PC-3 (cell line): ENCODE data around the gene TMPO. TPM values are rescaled to one million over a fixed set of nuclear protein-coding genes. Genes with fewer than 3 reads are reported as not detected.
"Not testable (repeated sequence)": the region's sequence is repeated elsewhere in the genome, so short reads cannot be mapped to it uniquely, and the experiment has no call there.

ENCODE experiments used
- ATAC-seq: fragments of 200-7000 bp; cut with Tn5 transposase; 2 replicates; pipeline ENCODE4 v1.9.1; 2020; ENCODE audit warnings: mild to moderate bottlenecking, moderate library complexity
- BruUV-seq: library from RNA; stranded (reverse); fragments of 400-500 nt; replicated peaks from 2 replicates; lab custom pipeline; 2021; lab: Mats Ljungman, UMichigan
- CTCF ChIA-PET: fragments of 300-600 bp; sonication (Branson Sonifier 250); formaldehyde crosslinking; loops from one replicate; lab custom pipeline; 2022; ENCODE audit warnings: antibody characterized with exemption; lab: Charles Lee
- POLR2A ChIA-PET: fragments of 300-600 bp; sonication (Branson Sonifier 250); formaldehyde crosslinking; loops from one replicate; lab custom pipeline; 2022; ENCODE audit warnings: antibody characterized with exemption; ENCODE audit not compliant: unreplicated experiment; lab: Charles Lee
- DNase-seq: peaks from one replicate; pipeline ENCODE4 v3.0.0-alpha.2; 2015
- H2AFZ ChIP-seq: fragments of 300-600 bp; sonication (generic); 2 replicates; pipeline ENCODE4 v1.6.0; 2016; ENCODE audit warnings: antibody characterized with exemption, low read length
- H3F3A ChIP-seq: fragments of 300-600 bp; sonication (generic); one replicate; pipeline ENCODE4 v1.6.0; 2017; ENCODE audit warnings: antibody characterized with exemption, low read length, control low read depth, mild to moderate bottlenecking; ENCODE audit not compliant: unreplicated experiment
- H3K27ac ChIP-seq: fragments of 300-600 bp; sonication (generic); 2 replicates; pipeline ENCODE4 v1.5.1; 2016; ENCODE audit warnings: mild to moderate bottlenecking, low read length
- H3K27me3 ChIP-seq: fragments of 300-600 bp; sonication (generic); 2 replicates; pipeline ENCODE4 v1.6.1; 2016; ENCODE audit warnings: low read length, mixed read lengths
- H3K36me3 ChIP-seq: fragments of 300-600 bp; sonication (generic); 2 replicates; pipeline ENCODE4 v1.6.1; 2016; ENCODE audit warnings: low read depth, mixed run types, low read length, mixed read lengths
- H3K4me1 ChIP-seq: fragments of 300-600 bp; sonication (generic); 2 replicates; pipeline ENCODE4 v1.5.1; 2016; ENCODE audit warnings: low read length; ENCODE audit not compliant: insufficient read depth
- H3K4me2 ChIP-seq: fragments of 300-600 bp; sonication (generic); 2 replicates; pipeline ENCODE4 v1.6.0; 2016; ENCODE audit warnings: low read length
- H3K4me3 ChIP-seq: fragments of 300-600 bp; sonication (generic); 2 replicates; pipeline ENCODE4 v1.5.1; 2016; ENCODE audit warnings: mild to moderate bottlenecking, low read length, mixed read lengths
- H3K79me2 ChIP-seq: fragments of 300-600 bp; sonication (generic); 2 replicates; pipeline ENCODE4 v1.6.1; 2017; ENCODE audit warnings: low read length, mixed read lengths
- H3K9ac ChIP-seq: fragments of 300-600 bp; sonication (generic); 2 replicates; pipeline ENCODE4 v1.6.0; 2016; ENCODE audit warnings: mild to moderate bottlenecking, low read length
- H3K9me2 ChIP-seq: fragments of 300-600 bp; sonication (generic); replicated peaks from 2 replicates; pipeline ENCODE4 v1.6.1; 2016; ENCODE audit warnings: mixed run types, low read length, mixed read lengths
- H3K9me3 ChIP-seq: fragments of 300-600 bp; sonication (generic); 2 replicates; pipeline ENCODE4 v1.6.1; 2016; ENCODE audit warnings: low read length, mixed read lengths
- H4K20me1 ChIP-seq: fragments of 300-600 bp; sonication (generic); 2 replicates; pipeline ENCODE4 v1.6.1; 2016; ENCODE audit warnings: low read length, mixed read lengths
- CTCF ChIP-seq: fragments of 300-600 bp; sonication (generic); conservative IDR thresholded peaks from 2 replicates; pipeline ENCODE4 v1.5.1; 2017; ENCODE audit warnings: antibody characterized with exemption, low read depth, mild to moderate bottlenecking, low read length
- EZH2 ChIP-seq: fragments of 300-600 bp; sonication (generic); IDR thresholded peaks from one replicate; pipeline ENCODE4 v1.6.1; 2017; ENCODE audit warnings: antibody characterized with exemption, mild to moderate bottlenecking, low read length; ENCODE audit not compliant: unreplicated experiment
- EZH2phosphoT487 ChIP-seq: fragments of 300-600 bp; sonication (generic); IDR thresholded peaks from 2 replicates; pipeline ENCODE4 v1.6.1; 2018; ENCODE audit warnings: mild to moderate bottlenecking, antibody characterized with exemption, low read length, borderline replicate concordance
- intact Hi-C: fragments of 100-400 bp; cut with micrococcal nuclease; formaldehyde crosslinking; loops from 2 replicates; pipeline ENCODE4 v1.9.0; 2023
- total RNA-seq: library from RNA; depleted of rRNA; stranded (reverse); fragments of >200 nt; gene quantifications from 2 replicates; pipeline ENCODE4 v1.2.3, GENCODE V29; 2014

The TMPO gene
- total RNA-seq, 1 experiment from 2014 or later: 160 TPM

GRCh38 chr12:98551787-98552186 is 36.4 kb downstream of the TMPO start:
- intact Hi-C loops: no loop called here
- ATAC-seq: no peak
- H4K20me1 ChIP-seq: no peaks in the 10 kb centered on the region
- no peaks in the 10 kb centered on the region for H3K9me3 ChIP-seq
- no peak overlapping the region for H3K4me3 ChIP-seq
- BruUV-seq: no TSS peak
- no peaks in the 10 kb centered on the region for H3K9me2 ChIP-seq
- no peaks in the 10 kb centered on the region for H3F3A ChIP-seq
- TF ChIP-seq EZH2: no peak
- no peak for TF ChIP-seq EZH2phosphoT487
- no peak for TF ChIP-seq CTCF
- H2AFZ ChIP-seq: no peak overlapping the region
- no peaks in the 10 kb centered on the region for H3K27me3 ChIP-seq
- DNase-seq: no peak
- H3K36me3 ChIP-seq: peaks cover 41% of the 10 kb centered on the region
- no peaks in the 10 kb centered on the region for H3K4me1 ChIP-seq
- ChIA-PET CTCF (no interaction called here), POLR2A (no interaction called here)
- H3K27ac ChIP-seq: no peak overlapping the region
- no peak overlapping the region for H3K4me2 ChIP-seq
- H3K79me2 ChIP-seq: no peaks in the 10 kb centered on the region
- no peak overlapping the region for H3K9ac ChIP-seq

- POLR2A ChIA-PET, H3F3A ChIP-seq, H3K9ac ChIP-seq, CTCF ChIA-PET, H3K9me2 ChIP-seq, H3K4me1 ChIP-seq, H3K9me3 ChIP-seq, BruUV-seq, H4K20me1 ChIP-seq, H2AFZ ChIP-seq, H3K4me3 ChIP-seq, H3K4me2 ChIP-seq, H3K36me3 ChIP-seq, intact Hi-C loops, H3K27ac ChIP-seq, ATAC-seq, H3K27me3 ChIP-seq, DNase-seq, H3K79me2 ChIP-seq: not testable (repeated sequence)
Measured at GRCh38 chr12:98558097-98558496, 42.7 kb downstream of the TMPO start.

- H3K79me2 ChIP-seq: no peaks in the 10 kb centered on the region
- H3K27me3 ChIP-seq: no peaks in the 10 kb centered on the region
- no peaks in the 10 kb centered on the region for H4K20me1 ChIP-seq
- no TSS peak for BruUV-seq
- H3K36me3 ChIP-seq: no peaks in the 10 kb centered on the region
- H2AFZ ChIP-seq: no peak overlapping the region
- intact Hi-C loops: no loop called here
- H3K4me2 ChIP-seq: no peak overlapping the region
- no peaks in the 10 kb centered on the region for H3K4me1 ChIP-seq
- H3K4me3 ChIP-seq: no peak overlapping the region
- CTCF ChIA-PET: no interaction called here
- no peaks in the 10 kb centered on the region for H3F3A ChIP-seq
- DNase-seq (no peak), ATAC-seq (no peak)
- no peaks in the 10 kb centered on the region for H3K9me3 ChIP-seq
- POLR2A ChIA-PET: no interaction called here
- H3K9ac ChIP-seq: no peak overlapping the region
- H3K9me2 ChIP-seq: no peaks in the 10 kb centered on the region
- H3K27ac ChIP-seq: no peak overlapping the region
- TF ChIP-seq EZH2: no peak
- TF ChIP-seq EZH2phosphoT487: no peak
- TF ChIP-seq CTCF: no peak
Measured at GRCh38 chr12:98559666-98560065, 44.3 kb downstream of the TMPO start.
